Erythroblast (primary cell): ENCODE results near the gene ZMYND8.
A peak's percentile ranks its signal among the peaks of the same experiment; 100 is the strongest.
"Not testable (repeated sequence)": the region's sequence is repeated elsewhere in the genome, so short reads cannot be mapped to it uniquely, and the experiment has no call there.

Experiments used
- DNase-seq, 2 experiments: peaks; one replicate each; lab custom pipeline; 2025; lab: John Stamatoyannopoulos, UW
- GATA1 ChIP-seq: IDR thresholded peaks from 2 replicates; pipeline ENCODE4 v1.6.1; 2011; ENCODE audit warnings: low read depth, mild to moderate bottlenecking, control low read depth, low read length, moderate library complexity
- POLR2A ChIP-seq: IDR thresholded peaks from 2 replicates; pipeline ENCODE4 v1.6.1; 2011; ENCODE audit warnings: mild to moderate bottlenecking, low read length

Gene ZMYND8

GRCh38 chr20:47382746-47383415 is 26.4 kb upstream of the ZMYND8 start:
- TF ChIP-seq GATA1, result no peak
- no peak for TF ChIP-seq POLR2A
- DNase-seq, result peak in 1 of 2 experiments; percentile 42

GRCh38 chr20:47380481-47380880 is 24.0 kb upstream of the ZMYND8 start:
- no peak for TF ChIP-seq GATA1
- TF ChIP-seq POLR2A, result no peak
- DNase-seq, result no peak

GRCh38 chr20:47379433-47380150 is 23.1 kb upstream of the ZMYND8 start:
- no peak for DNase-seq
- TF ChIP-seq GATA1 (no peak), POLR2A (no peak)

GRCh38 chr20:47377122-47377722 is 20.7 kb upstream of the ZMYND8 start:
- DNase-seq, result no peak
- TF ChIP-seq GATA1 (no peak), POLR2A (no peak)

GRCh38 chr20:47376096-47376643 is 19.7 kb upstream of the ZMYND8 start:
- DNase-seq, result not testable (repeated sequence)

GRCh38 chr20:47374121-47374520 is 17.6 kb upstream of the ZMYND8 start:
- DNase-seq, result not testable (repeated sequence)

GRCh38 chr20:47373206-47373733 is 16.8 kb upstream of the ZMYND8 start:
- no peak for TF ChIP-seq POLR2A
- TF ChIP-seq GATA1, result no peak
- DNase-seq, result no peak

- no peak for DNase-seq
- TF ChIP-seq POLR2A (no peak), GATA1 (no peak)
Measured at GRCh38 chr20:47370850-47371782, 14.6 kb upstream of the ZMYND8 start.

- DNase-seq, result no peak
- TF ChIP-seq POLR2A (no peak), GATA1 (no peak)
Measured at GRCh38 chr20:47370214-47370613, 13.7 kb upstream of the ZMYND8 start.

- no peak for DNase-seq
Measured at GRCh38 chr20:47368301-47368700, 11.8 kb upstream of the ZMYND8 start.

GRCh38 chr20:47366301-47366700 is 9.8 kb upstream of the ZMYND8 start:
- not testable (repeated sequence) for DNase-seq

More at GRCh38 chr20:47368301-47368700, 11.8 kb upstream of the ZMYND8 start:
- TF ChIP-seq GATA1 (no peak), POLR2A (no peak)

- TF ChIP-seq POLR2A (no peak), GATA1 (no peak)
Measured at GRCh38 chr20:47365023-47365764, 8.7 kb upstream of the ZMYND8 start.

GRCh38 chr20:47362361-47363219 is 6.1 kb upstream of the ZMYND8 start:
- DNase-seq, result peak; percentile 82 to 85
- no peak for TF ChIP-seq POLR2A
- TF ChIP-seq GATA1, result no peak

More at GRCh38 chr20:47365023-47365764, 8.7 kb upstream of the ZMYND8 start:
- DNase-seq, result peak; percentile 76 to 86
